Measurements from ENCODE around the gene DCAF8.

DCAF8 gene

GRCh38 chr1:160261556-160261892 lies 825 bp downstream of the DCAF8 start:
- DNase-seq (ENCODE audit: low spot score) = peak; percentile 92

GRCh38 chr1:160260406-160261382 lies 1.7 kb downstream of the DCAF8 start:
- DNase-seq (ENCODE audit: low spot score) = peak; percentile 82

- DNase-seq (ENCODE audit: low spot score) = no peak
These were observed 4.1 kb downstream of the DCAF8 start for GRCh38 chr1:160258177-160258798.

DNA sequence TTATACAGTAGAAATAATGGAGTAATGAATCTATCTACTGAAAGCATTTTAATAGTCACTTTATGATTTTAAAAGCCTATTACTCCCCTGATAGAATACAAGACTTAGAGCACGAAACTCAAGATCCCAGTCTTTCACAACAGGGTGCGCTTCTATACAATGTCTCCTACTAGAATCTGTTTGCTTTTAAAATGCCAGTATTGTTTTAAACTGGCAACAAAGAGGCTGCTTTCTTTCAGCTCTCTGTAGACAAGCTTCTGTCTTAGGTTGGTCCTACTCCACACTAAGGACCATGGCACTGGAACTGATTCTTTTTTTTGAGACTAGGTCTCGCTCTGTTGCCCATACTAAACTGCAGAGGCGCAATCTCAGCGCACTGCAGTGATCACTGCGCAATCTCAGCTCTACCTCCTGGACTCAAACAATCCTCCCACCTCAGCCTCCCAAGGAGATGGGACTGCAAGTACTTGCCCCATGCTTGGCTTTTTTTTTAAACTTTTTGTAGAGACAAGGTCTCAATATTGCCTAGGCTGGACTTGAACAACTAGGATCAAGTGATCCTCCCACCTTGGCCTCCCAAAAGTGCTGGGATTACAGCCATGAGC lies 4.8 kb downstream of the DCAF8 start:
- DNase-seq (ENCODE audit: low spot score) = peak; percentile 45

DNA sequence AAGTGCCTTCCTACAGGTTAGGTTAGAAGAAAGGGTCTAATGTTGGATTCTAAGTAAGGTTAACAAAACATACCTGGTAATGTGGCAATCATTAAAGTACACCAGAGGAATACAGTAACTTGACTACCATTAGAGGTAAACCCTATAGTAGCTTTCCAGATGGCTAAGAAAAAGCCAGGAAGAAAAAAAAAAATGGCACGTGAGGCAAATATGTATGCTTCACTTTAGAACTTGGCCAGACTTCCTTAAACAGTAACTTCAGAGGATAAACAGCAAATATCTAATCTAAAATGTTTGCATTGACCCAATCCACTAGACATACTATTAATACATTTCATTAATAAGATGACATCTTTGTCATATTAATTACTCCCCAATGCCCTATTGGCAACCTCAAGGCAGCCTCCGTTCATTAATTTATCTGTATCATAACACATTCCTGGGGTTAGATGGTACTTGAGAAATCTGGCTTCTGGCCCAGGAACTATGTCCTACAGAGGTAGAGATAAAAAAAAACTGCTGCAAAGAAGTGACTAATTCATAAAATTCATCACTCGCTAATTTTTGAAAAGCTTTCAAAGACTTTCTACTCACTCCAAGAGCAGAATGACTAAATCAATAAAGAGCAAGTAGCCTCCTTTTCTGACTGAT lies 5.8 kb downstream of the DCAF8 start:
- peak; percentile 89 for DNase-seq (ENCODE audit: low spot score)

DNA sequence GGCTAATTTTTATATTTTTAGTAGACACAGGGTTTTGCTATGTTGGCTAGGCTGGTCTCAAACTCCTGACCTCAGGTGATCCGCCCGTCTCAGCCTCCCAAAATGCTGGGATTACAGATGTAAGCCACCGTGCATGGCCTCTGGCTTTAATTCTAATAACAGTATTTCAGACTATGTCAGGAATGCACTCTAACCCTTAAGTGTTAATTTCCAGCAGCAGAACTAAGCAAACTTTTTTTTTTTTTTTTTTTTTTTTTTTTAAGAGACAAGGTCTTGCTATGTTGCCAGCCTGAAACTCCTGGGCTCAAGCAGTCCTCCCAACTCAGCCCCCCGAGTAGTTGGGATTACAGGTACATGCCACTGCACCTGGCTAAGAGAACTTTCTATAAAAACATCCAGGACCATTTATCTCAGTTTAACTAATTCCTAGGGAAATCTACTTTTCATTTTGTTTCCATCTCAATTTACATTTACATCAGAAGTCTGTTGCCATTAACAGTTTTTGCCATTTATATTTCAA lies 6.5 kb downstream of the DCAF8 start:
- no peak for DNase-seq (ENCODE audit: low spot score)

DNA sequence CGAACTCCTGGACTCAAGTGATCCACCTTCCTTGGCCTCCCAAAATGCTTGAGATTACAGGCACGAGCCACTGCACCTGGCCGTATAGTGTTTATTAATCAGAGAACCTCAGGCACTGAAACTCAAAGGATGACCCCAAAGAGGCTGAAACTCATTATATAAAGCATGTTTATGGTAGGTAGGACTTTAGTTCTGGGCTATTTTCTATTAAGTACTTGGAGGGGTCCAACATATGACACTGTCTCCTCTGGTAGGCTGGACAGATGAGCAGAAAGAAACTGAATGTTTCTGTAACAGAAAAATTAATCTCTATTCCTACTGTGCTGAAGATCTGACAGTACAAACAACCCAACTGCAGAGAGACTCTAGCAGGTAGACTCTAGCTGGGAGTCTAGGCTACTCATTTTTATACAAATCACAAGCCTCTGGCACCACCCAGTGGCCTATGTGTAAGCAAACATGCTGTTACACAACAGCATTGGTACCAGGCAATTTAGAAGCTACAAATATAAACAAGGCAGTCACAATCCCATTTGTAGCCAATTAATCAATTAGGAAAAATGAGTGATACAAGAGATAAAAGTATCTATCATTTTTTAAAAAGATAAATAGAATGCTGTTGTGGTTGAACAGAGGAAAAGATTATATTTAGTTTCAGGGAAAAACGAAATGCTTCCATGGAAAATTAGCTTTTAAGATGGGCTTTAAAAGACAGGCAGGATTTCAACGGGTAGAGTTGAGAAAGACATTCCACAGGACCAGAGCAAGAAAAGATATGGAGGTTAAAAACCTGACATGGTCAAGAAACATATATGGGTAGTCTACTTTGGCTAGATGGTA lies 10.4 kb downstream of the DCAF8 start:
- peak; percentile 84 for DNase-seq (ENCODE audit: low spot score)

DNA sequence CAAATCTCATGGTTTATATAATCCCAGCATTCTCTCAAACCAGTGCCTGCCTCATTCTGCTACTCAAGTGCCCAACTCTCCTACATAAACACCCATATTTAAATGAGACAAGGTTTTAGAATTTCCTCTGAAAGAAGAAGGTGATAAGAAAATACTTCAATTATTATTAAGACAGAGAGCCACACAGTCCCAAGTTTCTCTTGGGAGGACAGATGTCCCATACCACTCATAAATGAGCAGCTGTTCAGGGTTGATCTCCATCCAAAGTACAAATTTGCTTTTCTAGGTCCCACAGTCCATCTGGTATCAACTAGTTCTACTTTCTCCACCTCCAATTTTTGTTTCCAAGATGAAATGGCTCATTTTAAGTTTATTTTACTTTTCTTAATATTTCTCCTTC lies 11.3 kb downstream of the DCAF8 start:
- no peak for DNase-seq (ENCODE audit: low spot score)

DNA sequence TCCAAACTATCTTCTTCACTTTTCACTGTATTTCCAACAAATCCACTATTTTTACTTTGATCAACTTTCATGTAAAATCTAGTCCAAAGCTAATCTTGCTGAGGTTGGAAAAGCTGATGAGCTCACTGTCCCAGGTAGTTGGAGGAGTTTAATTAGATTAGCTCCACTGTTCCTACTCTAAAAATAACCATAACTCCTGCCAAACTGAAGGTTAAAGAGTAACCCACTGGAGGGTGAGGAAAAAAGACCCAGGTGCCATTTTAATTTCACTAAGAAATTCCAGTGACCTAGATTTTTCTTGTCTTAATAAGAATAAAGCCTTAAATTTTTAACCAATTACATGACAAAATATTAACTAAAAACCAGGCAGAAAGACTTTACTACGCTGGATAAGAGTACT lies 15.3 kb downstream of the DCAF8 start:
- DNase-seq (ENCODE audit: low spot score) = no peak

GRCh38 chr1:160245434-160245833 lies 16.9 kb downstream of the DCAF8 start:
- DNase-seq (ENCODE audit: low spot score) = no peak

DNA sequence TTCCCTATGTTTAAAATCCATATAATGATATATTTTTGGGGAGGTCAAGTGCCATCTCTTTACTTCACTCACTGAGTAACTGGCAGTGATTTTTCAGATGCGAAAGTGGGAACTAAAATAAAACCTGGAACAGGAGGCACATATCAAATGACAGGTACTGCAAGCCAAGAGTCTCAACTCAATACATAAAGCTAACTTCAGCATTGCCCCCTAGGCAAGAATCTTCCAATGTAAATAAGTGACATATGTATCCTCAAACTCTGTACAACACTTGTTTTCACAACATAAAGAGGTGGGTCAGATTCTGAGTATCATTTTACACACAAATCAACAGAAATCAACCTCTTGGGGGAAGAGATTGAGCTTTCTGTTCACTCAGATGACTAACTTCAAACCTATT lies 18.1 kb downstream of the DCAF8 start:
- no peak for DNase-seq (ENCODE audit: low spot score)

- DNase-seq (ENCODE audit: low spot score) = no peak
These were observed 18.6 kb downstream of the DCAF8 start for GRCh38 chr1:160243767-160244166.

DNA sequence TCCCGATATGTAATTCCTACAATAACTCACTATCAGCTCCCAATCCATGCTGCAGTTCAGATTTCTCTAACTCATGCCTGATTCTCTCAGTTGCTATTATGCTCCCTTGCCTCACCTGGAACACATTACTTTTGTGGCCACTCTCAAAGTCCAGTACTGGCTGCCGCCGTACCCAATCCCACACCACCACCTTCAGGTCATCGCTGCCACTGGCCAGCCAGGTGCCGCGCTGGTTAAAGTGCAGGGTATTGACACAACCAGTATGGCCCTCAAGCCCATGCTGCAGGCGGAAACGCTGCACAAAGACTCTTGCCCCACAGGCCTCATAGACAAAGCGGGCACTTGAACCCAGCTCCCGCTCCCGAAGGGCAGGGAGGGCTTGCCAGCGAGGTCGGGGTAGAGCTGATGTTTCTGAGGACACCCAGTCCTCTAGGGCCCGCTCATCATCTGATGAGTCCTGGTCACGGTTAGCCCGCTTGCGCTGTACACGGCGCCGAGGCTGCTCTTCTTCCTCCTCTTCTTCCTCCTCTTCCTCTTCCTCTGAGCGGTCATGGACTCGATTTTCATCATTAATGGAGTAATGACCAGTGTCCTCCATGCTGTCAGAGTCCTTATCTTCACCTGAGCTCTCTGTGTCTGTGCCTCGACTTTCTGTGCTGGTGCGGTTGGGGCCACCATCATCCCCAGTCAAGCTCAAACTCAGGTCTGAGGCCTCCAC lies 22.6 kb downstream of the DCAF8 start:
- no peak for DNase-seq (ENCODE audit: low spot score)

DNA sequence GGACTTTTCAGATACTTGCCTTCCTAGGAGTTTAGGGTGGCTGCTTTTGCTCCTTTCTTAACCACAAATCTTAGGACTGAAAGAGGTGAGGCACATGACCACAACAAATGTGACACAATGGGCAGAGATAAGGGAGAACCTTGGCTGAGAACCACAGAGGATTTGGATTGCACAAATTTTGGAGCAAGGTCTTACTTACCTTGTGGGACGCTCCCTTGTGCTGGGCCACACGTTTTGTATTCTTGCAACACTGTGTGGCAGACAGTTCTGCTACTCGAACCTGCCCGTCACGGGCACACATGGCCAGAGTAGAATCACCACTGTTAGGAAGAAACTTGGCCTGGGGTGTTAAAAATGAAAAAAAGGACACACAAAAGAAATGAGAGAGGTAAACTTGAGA lies 23.9 kb downstream of the DCAF8 start:
- no peak for DNase-seq (ENCODE audit: low spot score)

DNA sequence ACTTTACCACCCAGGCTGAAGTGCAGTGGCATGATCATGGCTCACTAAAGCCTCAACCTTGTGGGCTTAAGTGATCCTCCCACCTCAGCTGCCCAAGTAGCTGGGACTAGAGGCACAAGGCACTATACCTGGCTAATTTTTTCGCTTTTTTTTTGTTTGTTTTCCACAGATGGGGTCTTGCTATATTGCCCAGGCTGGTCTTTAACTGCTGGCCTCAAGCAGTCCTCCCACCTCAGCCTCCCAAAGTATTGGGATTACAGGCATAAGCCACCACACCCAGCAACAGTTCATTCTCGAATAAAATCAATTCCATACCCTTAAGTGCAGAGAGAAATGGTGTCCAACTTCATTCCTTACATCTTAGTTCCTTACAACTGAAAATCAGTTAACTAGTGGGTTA lies 24.8 kb downstream of the DCAF8 start:
- no peak for DNase-seq (ENCODE audit: low spot score)

DNA sequence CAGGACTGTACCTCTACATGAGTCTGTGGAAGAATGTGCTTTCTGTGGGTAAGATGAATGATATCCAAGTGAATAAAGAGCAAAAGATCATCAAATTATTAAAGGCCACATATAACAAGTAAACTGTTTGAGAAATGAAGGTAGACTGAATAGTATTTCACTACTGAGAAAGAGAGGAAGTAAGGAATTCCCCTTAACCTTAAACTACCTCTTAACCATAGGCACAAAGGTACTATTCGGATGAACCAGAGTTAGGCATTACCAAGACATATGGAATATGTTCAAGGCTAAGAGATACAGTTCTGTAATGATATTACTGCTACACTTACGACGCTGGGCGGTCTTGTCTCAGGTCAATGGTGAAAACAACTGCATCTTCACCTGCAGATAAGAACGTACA lies 25.5 kb downstream of the DCAF8 start:
- no peak for DNase-seq (ENCODE audit: low spot score)

GRCh38 chr1:160232911-160233310 lies 29.4 kb downstream of the DCAF8 start:
- DNase-seq (ENCODE audit: low spot score) = no peak

GRCh38 chr1:160228431-160228830 lies 33.9 kb downstream of the DCAF8 start:
- DNase-seq (ENCODE audit: low spot score) = no peak

DNA sequence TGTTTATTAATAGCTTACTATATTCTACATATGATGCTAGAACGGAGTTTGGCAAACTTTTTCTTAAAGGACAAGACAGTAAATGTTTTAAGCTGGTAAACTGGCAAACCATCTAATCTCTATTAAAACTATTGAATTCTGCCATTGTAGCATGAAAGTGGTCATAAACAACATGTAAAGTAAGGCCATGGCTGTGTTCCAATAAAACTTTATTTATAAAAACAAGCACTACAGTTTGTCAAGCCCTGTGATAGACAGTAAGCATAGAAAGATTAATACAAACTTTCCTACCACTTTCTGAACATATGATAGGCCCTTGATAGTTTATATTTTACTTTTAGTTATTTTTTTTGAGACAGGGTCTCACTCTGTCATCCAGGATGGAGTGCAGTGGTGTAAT lies 34.8 kb downstream of the DCAF8 start:
- DNase-seq (ENCODE audit: low spot score) = no peak

DNA sequence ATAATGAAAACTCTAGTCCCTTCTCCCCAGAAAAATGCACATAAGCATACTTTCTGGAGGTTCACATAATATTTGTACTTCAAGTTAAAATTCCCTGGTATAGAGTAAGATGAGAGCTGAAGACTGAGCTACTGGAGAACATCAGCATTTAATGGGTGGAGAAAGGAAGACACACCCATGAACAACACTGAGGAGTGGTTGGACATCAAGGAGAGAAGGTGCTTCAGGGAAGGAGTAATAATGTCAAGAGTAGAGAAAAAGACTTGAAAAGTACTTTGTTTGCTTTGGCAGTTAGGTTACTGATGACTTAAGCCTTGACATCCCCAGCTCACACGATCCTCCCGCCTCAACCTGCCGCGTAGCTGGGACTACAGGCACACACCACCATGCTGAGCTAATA lies 35.3 kb downstream of the DCAF8 start:
- DNase-seq (ENCODE audit: low spot score) = no peak

- DNase-seq (ENCODE audit: low spot score) = no peak
These were observed 35.7 kb downstream of the DCAF8 start for GRCh38 chr1:160226623-160227022.

All from hematopoietic multipotent progenitor cell treated with erythropoietin and hydrocortisone succinate and interleukin-3 and kit ligand, for 17 days (in vitro differentiated cells).